Measurements from ENCODE around the gene EPHA5.

GRCh38 chr4:65654976-65655375 is 15.3 kb downstream of the EPHA5 start:
- no peak for TF ChIP-seq CTCF (conservative IDR thresholded peaks at IDR 0.05)
- TF ChIP-seq EZH2 (IDR thresholded peaks at IDR 0.05; ENCODE audit: low read depth) = no peak

Data from PC-9 (cell line).